Measurements from ENCODE around the gene SCAPER. TPM values are rescaled to one million over a fixed set of nuclear protein-coding genes. Genes with fewer than 3 reads are reported as not detected.

The SCAPER gene
- total RNA-seq, 1 experiment from 2014 or later = 7.4 TPM

GRCh38 chr15:76324066-76324465 is 581.1 kb downstream of the SCAPER start:
- Histone ChIP-seq H2BK12ac (ENCODE audit: insufficient read length, low read depth, low read length) (no peak overlapping the region), H2BK20ac (ENCODE audit: low read depth, low read length, poor library complexity, severe bottlenecking) (no peak overlapping the region), H3K4me1 (ENCODE audit: insufficient read depth, low read length) (no peaks in the 10 kb centered on the region), H3K23me2 (ENCODE audit: insufficient read length, low read depth, low read length, poor library complexity, severe bottlenecking) (no peaks in the 10 kb centered on the region), H2AK5ac (ENCODE audit: insufficient read length, low read length) (no peak overlapping the region), H3T11ph (ENCODE audit: low read length) (no peak overlapping the region), H3K27ac (ENCODE audit: insufficient read length, low read depth, low read length) (no peak overlapping the region), H3K14ac (ENCODE audit: insufficient read depth, low read length) (no peak overlapping the region), H3K18ac (ENCODE audit: insufficient read length, low read depth, low read length) (no peak overlapping the region), H4K20me1 (ENCODE audit: control insufficient read depth, insufficient read depth, insufficient read length) (no peaks in the 10 kb centered on the region), H4K91ac (ENCODE audit: insufficient read length, low read depth, low read length) (no peak overlapping the region), H3K9me3 (ENCODE audit: control insufficient read depth, low read depth, low read length) (no peaks in the 10 kb centered on the region), H3K9ac (ENCODE audit: extremely low read depth, insufficient read length, low read length) (no peak overlapping the region), H3K4ac (ENCODE audit: low read depth, low read length) (no peak overlapping the region), H3K79me1 (ENCODE audit: insufficient read depth, low read depth, low read length, poor library complexity, severe bottlenecking) (no peaks in the 10 kb centered on the region), H2AFZ (ENCODE audit: low read length) (no peak overlapping the region), H2BK15ac (ENCODE audit: low read depth, low read length) (no peak overlapping the region), H3K4me2 (ENCODE audit: insufficient read depth, insufficient read length, low read length) (no peak overlapping the region), H3K79me2 (ENCODE audit: insufficient read depth, low read length) (no peaks in the 10 kb centered on the region), H3K56ac (ENCODE audit: insufficient read length, low read depth, low read length) (no peak overlapping the region), H2BK5ac (ENCODE audit: insufficient read length, low read length) (no peak overlapping the region), H4K5ac (ENCODE audit: insufficient read length, low read depth, low read length) (no peak overlapping the region), H2BK120ac (ENCODE audit: low read depth, low read length, poor library complexity, severe bottlenecking) (no peak overlapping the region), H4K8ac (replicated peaks; ENCODE audit: insufficient read length, low read depth, low read length) (no peak overlapping the region), H3K27me3 (ENCODE audit: insufficient read depth, low read length) (no peaks in the 10 kb centered on the region; the same call in 1 of the 2 replicates), H3K23ac (ENCODE audit: insufficient read length, low read depth, low read length) (no peak overlapping the region)
- TF ChIP-seq CTCF (conservative IDR thresholded peaks at IDR 0.05) = no peak
- Mint-ChIP-seq H3K4me1 (peaks cover 0 to 3% of the 10 kb centered on the region in 2 experiments; a peak in 1 of 4 replicates), H3K36me3 (ENCODE audit: insufficient read depth in 1 of 3, low read depth in 3 of 3) (no peaks in the 10 kb centered on the region), H3K27me3 (ENCODE audit: low read depth) (peaks cover 37% of the 10 kb centered on the region), H3K9me3 (no peaks in the 10 kb centered on the region), H3K4me3 (no peak overlapping the region), H3K27ac (no peak overlapping the region)
- no peak for DNase-seq
- WGBS (ENCODE audit: extremely low coverage, insufficient read length, low lambda C conversion rate) = no CpG with 5 or more reads among the region's 3 CpGs

All from H9 (cell line).